Central memory CD8-positive, alpha-beta T cell (primary cell): Measurements from ENCODE around the gene TSPAN18.

ENCODE experiments used
- ATAC-seq: fragments of 150-1000 bp; cut with Tn5 transposase; replicated peaks from 2 replicates; pipeline ENCODE4 v1.10.0; 2022; ENCODE audit warnings: mild to moderate bottlenecking, moderate FRiP score, moderate number of reproducible peaks; ENCODE audit not compliant: poor library complexity, severe bottlenecking; ENCODE audit errors: extremely low read depth
- DNase-seq, 2 donors: peaks; one replicate each; pipeline ENCODE4 v3.0.0; 2021; ENCODE audit warnings: low spot score in 2 of 2
- H3K27ac Mint-ChIP-seq: one replicate; pipeline ENCODE4 v1.8.0; 2022; ENCODE audit warnings: low read depth, mild to moderate bottlenecking, moderate library complexity, mixed read lengths
- H3K27me3 Mint-ChIP-seq: one replicate; pipeline ENCODE4 v1.8.0; 2022; ENCODE audit warnings: mixed read lengths
- H3K36me3 Mint-ChIP-seq: one replicate; pipeline ENCODE4 v1.8.0; 2022; ENCODE audit warnings: mild to moderate bottlenecking, moderate library complexity, mixed read lengths; ENCODE audit not compliant: insufficient read depth
- H3K4me1 Mint-ChIP-seq: one replicate; pipeline ENCODE4 v1.8.0; 2022; ENCODE audit warnings: mixed read lengths
- H3K4me3 Mint-ChIP-seq: one replicate; pipeline ENCODE4 v1.8.0; 2022; ENCODE audit warnings: mild to moderate bottlenecking, moderate library complexity, mixed read lengths
- H3K9me3 Mint-ChIP-seq: one replicate; pipeline ENCODE4 v1.8.0; 2022; ENCODE audit warnings: mixed read lengths

TSPAN18 gene

GRCh38 chr11:44960200-44960845 lies 233.6 kb downstream of the TSPAN18 start:
- Mint-ChIP-seq H3K27me3 (no peaks in the 10 kb centered on the region), H3K36me3 (no peaks in the 10 kb centered on the region), H3K27ac (no peak overlapping the region), H3K9me3 (no peaks in the 10 kb centered on the region), H3K4me1 (peaks cover 9% of the 10 kb centered on the region), H3K4me3 (no peak overlapping the region)
- DNase-seq (no peak), ATAC-seq (no peak)

- DNase-seq (no peak), ATAC-seq (no peak)
- Mint-ChIP-seq H3K27ac (no peak overlapping the region), H3K27me3 (no peaks in the 10 kb centered on the region), H3K4me1 (peaks cover 9% of the 10 kb centered on the region), H3K9me3 (no peaks in the 10 kb centered on the region), H3K4me3 (no peak overlapping the region), H3K36me3 (no peaks in the 10 kb centered on the region)
These were observed 235.7 kb downstream of the TSPAN18 start for GRCh38 chr11:44962464-44962863.

GRCh38 chr11:44963136-44963535 lies 236.4 kb downstream of the TSPAN18 start:
- Mint-ChIP-seq H3K27me3 (no peaks in the 10 kb centered on the region), H3K9me3 (no peaks in the 10 kb centered on the region), H3K36me3 (no peaks in the 10 kb centered on the region), H3K27ac (no peak overlapping the region), H3K4me1 (peaks cover 9% of the 10 kb centered on the region), H3K4me3 (no peak overlapping the region)
- no peak for ATAC-seq
- DNase-seq = no peak

- Mint-ChIP-seq H3K36me3 (no peaks in the 10 kb centered on the region), H3K27ac (no peak overlapping the region), H3K9me3 (no peaks in the 10 kb centered on the region), H3K27me3 (no peaks in the 10 kb centered on the region), H3K4me3 (no peak overlapping the region), H3K4me1 (peaks cover 6% of the 10 kb centered on the region)
- DNase-seq (no peak), ATAC-seq (no peak)
These were observed 237.2 kb downstream of the TSPAN18 start for GRCh38 chr11:44963948-44964347.

- no peak overlapping the region for H3K4me3 Mint-ChIP-seq
- no peaks in the 10 kb centered on the region for H3K36me3 Mint-ChIP-seq
- H3K27me3 Mint-ChIP-seq = no peaks in the 10 kb centered on the region
- ATAC-seq (no peak), DNase-seq (no peak)
- peaks cover 4% of the 10 kb centered on the region for H3K4me1 Mint-ChIP-seq
- no peak overlapping the region for H3K27ac Mint-ChIP-seq
- no peaks in the 10 kb centered on the region for H3K9me3 Mint-ChIP-seq
These were observed 237.9 kb downstream of the TSPAN18 start for GRCh38 chr11:44964526-44965209.

- ATAC-seq = no peak
- no peak for DNase-seq
- Mint-ChIP-seq H3K4me3 (no peak overlapping the region), H3K27ac (no peak overlapping the region), H3K36me3 (no peaks in the 10 kb centered on the region), H3K4me1 (peaks cover 4% of the 10 kb centered on the region), H3K9me3 (no peaks in the 10 kb centered on the region), H3K27me3 (no peaks in the 10 kb centered on the region)
These were observed 239.9 kb downstream of the TSPAN18 start for GRCh38 chr11:44966694-44967093.

- DNase-seq (no peak), ATAC-seq (no peak)
- no peaks in the 10 kb centered on the region for H3K27me3 Mint-ChIP-seq
- no peaks in the 10 kb centered on the region for H3K9me3 Mint-ChIP-seq
- H3K4me1 Mint-ChIP-seq = peaks cover 4% of the 10 kb centered on the region
- no peak overlapping the region for H3K4me3 Mint-ChIP-seq
- H3K36me3 Mint-ChIP-seq = no peaks in the 10 kb centered on the region
- H3K27ac Mint-ChIP-seq = no peak overlapping the region
These were observed 241.3 kb downstream of the TSPAN18 start for GRCh38 chr11:44967930-44968496.

GRCh38 chr11:44968510-44968909 lies 241.7 kb downstream of the TSPAN18 start:
- peaks cover 4% of the 10 kb centered on the region for H3K4me1 Mint-ChIP-seq
- H3K9me3 Mint-ChIP-seq = no peaks in the 10 kb centered on the region
- no peak overlapping the region for H3K4me3 Mint-ChIP-seq
- H3K27me3 Mint-ChIP-seq = no peaks in the 10 kb centered on the region
- H3K27ac Mint-ChIP-seq = no peak overlapping the region
- ATAC-seq = no peak
- no peak for DNase-seq
- no peaks in the 10 kb centered on the region for H3K36me3 Mint-ChIP-seq

- H3K4me1 Mint-ChIP-seq = peaks cover 3% of the 10 kb centered on the region
- H3K4me3 Mint-ChIP-seq = no peak overlapping the region
- no peaks in the 10 kb centered on the region for H3K27me3 Mint-ChIP-seq
- ATAC-seq (no peak), DNase-seq (no peak)
- H3K9me3 Mint-ChIP-seq = no peaks in the 10 kb centered on the region
- no peaks in the 10 kb centered on the region for H3K36me3 Mint-ChIP-seq
- no peak overlapping the region for H3K27ac Mint-ChIP-seq
These were observed 243.0 kb downstream of the TSPAN18 start for GRCh38 chr11:44969651-44970252.

GRCh38 chr11:44970293-44970692 lies 243.5 kb downstream of the TSPAN18 start:
- Mint-ChIP-seq H3K4me3 (no peak overlapping the region), H3K27me3 (no peaks in the 10 kb centered on the region), H3K36me3 (no peaks in the 10 kb centered on the region), H3K27ac (no peak overlapping the region), H3K4me1 (peaks cover 9% of the 10 kb centered on the region), H3K9me3 (no peaks in the 10 kb centered on the region)
- ATAC-seq (no peak), DNase-seq (no peak)

GRCh38 chr11:44971185-44971584 lies 244.4 kb downstream of the TSPAN18 start:
- Mint-ChIP-seq H3K27ac (no peak overlapping the region), H3K9me3 (no peaks in the 10 kb centered on the region), H3K4me1 (peaks cover 12% of the 10 kb centered on the region), H3K4me3 (no peak overlapping the region), H3K36me3 (no peaks in the 10 kb centered on the region), H3K27me3 (no peaks in the 10 kb centered on the region)
- no peak for ATAC-seq
- no peak for DNase-seq

GRCh38 chr11:44972746-44973435 lies 246.1 kb downstream of the TSPAN18 start:
- Mint-ChIP-seq H3K27me3 (no peaks in the 10 kb centered on the region), H3K4me3 (no peak overlapping the region), H3K27ac (no peak overlapping the region), H3K9me3 (no peaks in the 10 kb centered on the region), H3K4me1 (peaks cover 12% of the 10 kb centered on the region), H3K36me3 (no peaks in the 10 kb centered on the region)
- no peak for ATAC-seq
- DNase-seq = no peak
